H1 (cell line): ENCODE measurements around the gene PRRC2C. TPM values are rescaled to one million over a fixed set of nuclear protein-coding genes. Genes with fewer than 3 reads are reported as not detected.

Experiments used
- ATF2 ChIP-seq: IDR thresholded peaks from 2 replicates; pipeline ENCODE4 v1.6.1; 2012; ENCODE audit warnings: low read length, inconsistent platforms
- ATF3 ChIP-seq: IDR thresholded peaks from 2 replicates; pipeline ENCODE4 v1.6.1; 2011; ENCODE audit warnings: low read depth, mild to moderate bottlenecking, low read length; ENCODE audit not compliant: insufficient read depth
- BACH1 ChIP-seq: IDR thresholded peaks from 2 replicates; pipeline ENCODE4 v1.6.1; 2012; ENCODE audit warnings: low read length, improper control_type of control experiment
- CHD7 ChIP-seq: fragments of 300-600 bp; sonication (generic); IDR thresholded peaks from 2 replicates; pipeline ENCODE4 v1.7.1; 2012; ENCODE audit warnings: low read length, moderate library complexity, mild to moderate bottlenecking, inconsistent platforms; ENCODE audit not compliant: insufficient replicate concordance
- KDM4A ChIP-seq: IDR thresholded peaks from one replicate; pipeline ENCODE4 v1.7.1; 2012; ENCODE audit warnings: low read depth, mild to moderate bottlenecking, moderate library complexity, low read length, inconsistent platforms; ENCODE audit not compliant: severe bottlenecking
- RBBP5 ChIP-seq: IDR thresholded peaks from 2 replicates; pipeline ENCODE4 v1.7.1; 2012; ENCODE audit warnings: low read depth, mild to moderate bottlenecking, inconsistent platforms, low read length, moderate library complexity, borderline replicate concordance
- RFX5 ChIP-seq: IDR thresholded peaks from 2 replicates; pipeline ENCODE4 v1.6.1; 2011; ENCODE audit warnings: low read depth, low read length, improper control_type of control experiment, borderline replicate concordance
- SAP30 ChIP-seq: fragments of 300-600 bp; sonication (generic); IDR thresholded peaks from 2 replicates; pipeline ENCODE4 v1.7.1; 2012; ENCODE audit warnings: low read length, moderate library complexity, mild to moderate bottlenecking, inconsistent platforms; ENCODE audit not compliant: insufficient read depth, insufficient replicate concordance
- SP1 ChIP-seq: IDR thresholded peaks from 2 replicates; pipeline ENCODE4 v1.6.1; 2011; ENCODE audit warnings: low read depth, low read length
- polyA plus RNA-seq, 7 experiments: library from polyadenylated mRNA; depleted of rRNA in 3 of 7; stranded (reverse) in 5 of 7; unstranded in 2 of 7; fragments of >200 nt in 5 of 7; fragments of 200-250 nt in 2 of 7; gene quantifications; 1 replicate in 5 of 7; 2 replicates in 1 of 7; 4 replicates in 1 of 7; pipeline versions ENCODE4 v1.2.1 to v1.2.3, GENCODE V29; 2011 to 2013; ENCODE audit warnings: missing spikeins in 2 of 7, mixed read lengths in 2 of 7
- total RNA-seq: library from RNA; stranded (reverse); fragmentation: NEBNext Ultra II Directional; extraction: Animal tissue kit (Norgen Biotek cat#: 25700); gene quantifications from 2 replicates; pipeline ENCODE4 v1.2.1, GENCODE V29; 2021

Gene PRRC2C
- total and polyA plus RNA-seq, 2 of the 8 experiments (the other 6 are each of a cell fraction or from before 2014, with no cell fraction given): 125 to 264 TPM

GRCh38 chr1:171613282-171613681, 128.0 kb downstream of the PRRC2C start (continued):
- TF ChIP-seq CHD7 (no peak), ATF2 (no peak), KDM4A (no peak), BACH1 (no peak), RFX5 (no peak), SAP30 (no peak), ATF3 (no peak), SP1 (no peak), RBBP5 (no peak)
